HepG2 (cell line): ENCODE measurements around the gene KIF24. TPM values are rescaled to one million over a fixed set of nuclear protein-coding genes. Genes with fewer than 3 reads are reported as not detected.
A peak's percentile ranks its signal among the peaks of the same experiment; 100 is the strongest.

Experiments used
- DNMT1 ChIP-seq: sonication (generic); formaldehyde crosslinking; IDR thresholded peaks from 2 replicates; pipeline ENCODE4 v1.5.1; 2020; ENCODE audit warnings: mild to moderate bottlenecking, missing genetic modification reagents
- HOXA3 ChIP-seq: sonication (generic); formaldehyde crosslinking; IDR thresholded peaks from 2 replicates; pipeline ENCODE4 v1.5.0; 2020; ENCODE audit warnings: missing genetic modification reagents
- HOXA9 ChIP-seq: sonication (generic); formaldehyde crosslinking; IDR thresholded peaks from 2 replicates; pipeline ENCODE4 v1.8.1; 2022; ENCODE audit warnings: missing genetic modification reagents, mild to moderate bottlenecking, moderate library complexity, borderline replicate concordance
- KMT2B ChIP-seq: IDR thresholded peaks from 2 replicates; pipeline ENCODE4 v1.6.1; 2016; ENCODE audit warnings: missing genetic modification reagents, missing compliant biosample characterization
- RFX3 ChIP-seq: IDR thresholded peaks from 2 replicates; pipeline ENCODE4 v1.6.1; 2016; ENCODE audit warnings: missing biosample characterization, missing genetic modification reagents
- RFX5 ChIP-seq: IDR thresholded peaks from 2 replicates; pipeline ENCODE4 v1.6.1; 2011; ENCODE audit warnings: low read depth, low read length, improper control_type of control experiment
- SNAPC2 ChIP-seq: sonication (generic); formaldehyde crosslinking; IDR thresholded peaks from 2 replicates; pipeline ENCODE4 v1.8.1; 2022; ENCODE audit warnings: mild to moderate bottlenecking, missing genetic modification reagents
- SNAPC5 ChIP-seq: sonication (generic); formaldehyde crosslinking; IDR thresholded peaks from 2 replicates; pipeline ENCODE4 v1.8.1; 2023; ENCODE audit warnings: mild to moderate bottlenecking, missing genetic modification reagents, borderline replicate concordance
- SRF ChIP-seq: IDR thresholded peaks from 2 replicates; pipeline ENCODE4 v1.6.1; 2011; ENCODE audit warnings: mild to moderate bottlenecking, low read depth, low read length, moderate library complexity
- TP53 ChIP-seq: sonication (generic); formaldehyde crosslinking; conservative IDR thresholded peaks from 2 replicates; pipeline ENCODE4 v1.4.0; 2020; ENCODE audit warnings: missing genetic modification reagents
- U2AF1 ChIP-seq: fragments of 200-400 bp; formaldehyde crosslinking; optimal IDR thresholded peaks from 2 replicates; pipeline ENCODE3; 2017; ENCODE audit warnings: mild to moderate bottlenecking, low read depth, low read length
- XRCC5 ChIP-seq: fragments of 200-400 bp; formaldehyde crosslinking; optimal IDR thresholded peaks from 2 replicates; pipeline ENCODE3; 2017; ENCODE audit warnings: mild to moderate bottlenecking, low read length
- ZBED4 ChIP-seq: sonication (generic); formaldehyde crosslinking; IDR thresholded peaks from 2 replicates; pipeline ENCODE4 v1.4.0; 2020; ENCODE audit warnings: missing genetic modification reagents, borderline replicate concordance
- ZKSCAN5 ChIP-seq: sonication (generic); formaldehyde crosslinking; IDR thresholded peaks from 2 replicates; pipeline ENCODE4 v1.5.1; 2020; ENCODE audit warnings: mild to moderate bottlenecking, missing genetic modification reagents
- ZNF431 ChIP-seq: sonication (generic); formaldehyde crosslinking; IDR thresholded peaks from 2 replicates; pipeline ENCODE4 v1.9.0; 2022; ENCODE audit warnings: missing genetic modification reagents, low read depth, mild to moderate bottlenecking, borderline replicate concordance
- ZNF772 ChIP-seq: sonication (generic); formaldehyde crosslinking; IDR thresholded peaks from 2 replicates; pipeline ENCODE4 v1.5.0; 2020; ENCODE audit warnings: mild to moderate bottlenecking, missing genetic modification reagents
- polyA plus RNA-seq, 8 experiments: library from polyadenylated mRNA; depleted of rRNA in 3 of 8; stranded (reverse) in 7 of 8; unstranded in 1 of 8; fragments of >200 nt; fragmentation: Illumina TruSeq in 4 of 8; extraction: Trizol in 4 of 8; gene quantifications; 2 replicates each; pipeline versions ENCODE4 v1.2.1 to v1.2.3, GENCODE V29; 2011 to 2016; ENCODE audit warnings: low read depth in 4 of 8, missing spikeins in 1 of 8, mixed read lengths in 1 of 8; ENCODE audit not compliant: insufficient read depth in 1 of 8
- total RNA-seq, 5 experiments: library from RNA; depleted of rRNA; stranded (reverse); fragments of >200 nt; fragmentation: Illumina TruSeq; extraction: Trizol; gene quantifications; 2 replicates each; pipeline ENCODE4 v1.2.3, GENCODE V29; 2016; ENCODE audit warnings: low read depth in 1 of 5
- TF ChIP-seq, protein P1 (sequence below): sonication (generic); formaldehyde crosslinking; IDR thresholded peaks from 2 replicates; pipeline ENCODE4 v1.8.0; 2022; ENCODE audit warnings: missing genetic modification reagents, low read depth, mild to moderate bottlenecking, borderline replicate concordance
- TF ChIP-seq, protein P2 (sequence below): sonication (generic); formaldehyde crosslinking; IDR thresholded peaks from 2 replicates; pipeline ENCODE4 v1.5.1; 2020; ENCODE audit warnings: mild to moderate bottlenecking, missing genetic modification reagents, borderline replicate concordance

Gene KIF24
- total and polyA plus RNA-seq, 2 of the 13 experiments (the other 11 are each of a cell fraction or from before 2014, with no cell fraction given): 1.1 to 3.0 TPM

DNA sequence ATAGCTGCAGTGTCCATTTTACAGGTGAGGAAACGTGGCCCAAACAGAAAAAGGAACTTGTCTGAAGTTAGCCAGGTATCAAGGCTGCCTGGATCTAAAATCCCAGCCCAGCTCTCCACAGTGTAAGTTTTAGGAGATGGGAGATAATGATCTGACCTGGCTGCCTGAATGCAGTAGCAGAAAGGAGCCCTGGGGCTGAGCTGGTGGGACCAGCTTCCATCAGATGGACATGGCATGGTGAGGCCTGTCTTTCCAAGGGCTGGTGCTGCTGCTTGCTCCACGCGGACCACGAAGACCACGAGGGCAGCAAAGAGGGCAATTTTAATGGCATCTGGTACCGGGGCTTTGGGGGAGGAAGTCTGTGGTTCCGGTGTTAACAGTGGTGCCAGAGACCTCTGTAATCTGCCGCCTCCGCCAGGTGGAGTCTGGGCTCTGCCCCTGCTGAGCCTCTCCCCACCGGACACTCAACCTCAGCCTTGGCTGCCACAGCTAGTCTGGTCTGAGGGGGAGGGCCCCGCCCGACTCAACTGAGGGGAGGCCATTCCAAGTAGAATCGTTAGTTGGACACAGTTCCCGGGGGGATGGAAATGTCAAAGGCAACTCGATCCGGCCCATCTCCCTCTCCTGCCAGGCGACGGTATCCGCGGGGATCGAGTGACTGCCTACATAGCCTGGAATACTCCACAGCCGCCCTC, 47.0 kb upstream of the KIF24 start (continued):
- TF ChIP-seq TP53 (CRISPR knock-in tag) (0 out of 2 replicates have a peak, but pooled peaks have one; percentile 1), RFX3 (no peak), SNAPC5 (CRISPR knock-in tag) (no peak), DNMT1 (CRISPR knock-in tag) (no peak; the same call in 1 of the 2 replicates), U2AF1 (no peak), XRCC5 (no peak), SRF (no peak), ZBED4 (CRISPR knock-in tag) (no peak), ZKSCAN5 (CRISPR knock-in tag) (no peak), ZNF772 (CRISPR knock-in tag) (no peak), HOXA9 (no peak; the same call in 1 of the 2 replicates), KMT2B (CRISPR knock-in tag) (no peak), ZNF431 (no peak), SNAPC2 (CRISPR knock-in tag) (no peak), RFX5 (no peak), HOXA3 (CRISPR knock-in tag) (peak; percentile 37; the same call in 1 of the 2 replicates)
- TF ChIP-seq, protein P1, sequence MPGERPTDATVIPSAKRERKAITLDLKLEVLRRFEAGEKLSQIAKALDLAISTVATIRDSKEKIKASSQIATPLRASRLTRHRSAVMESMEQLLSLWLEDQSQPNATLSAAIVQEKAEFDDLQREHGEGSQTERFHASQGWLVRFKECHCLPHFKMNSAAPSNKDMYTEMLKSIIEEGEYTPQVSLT: no peak
- TF ChIP-seq, protein P2, sequence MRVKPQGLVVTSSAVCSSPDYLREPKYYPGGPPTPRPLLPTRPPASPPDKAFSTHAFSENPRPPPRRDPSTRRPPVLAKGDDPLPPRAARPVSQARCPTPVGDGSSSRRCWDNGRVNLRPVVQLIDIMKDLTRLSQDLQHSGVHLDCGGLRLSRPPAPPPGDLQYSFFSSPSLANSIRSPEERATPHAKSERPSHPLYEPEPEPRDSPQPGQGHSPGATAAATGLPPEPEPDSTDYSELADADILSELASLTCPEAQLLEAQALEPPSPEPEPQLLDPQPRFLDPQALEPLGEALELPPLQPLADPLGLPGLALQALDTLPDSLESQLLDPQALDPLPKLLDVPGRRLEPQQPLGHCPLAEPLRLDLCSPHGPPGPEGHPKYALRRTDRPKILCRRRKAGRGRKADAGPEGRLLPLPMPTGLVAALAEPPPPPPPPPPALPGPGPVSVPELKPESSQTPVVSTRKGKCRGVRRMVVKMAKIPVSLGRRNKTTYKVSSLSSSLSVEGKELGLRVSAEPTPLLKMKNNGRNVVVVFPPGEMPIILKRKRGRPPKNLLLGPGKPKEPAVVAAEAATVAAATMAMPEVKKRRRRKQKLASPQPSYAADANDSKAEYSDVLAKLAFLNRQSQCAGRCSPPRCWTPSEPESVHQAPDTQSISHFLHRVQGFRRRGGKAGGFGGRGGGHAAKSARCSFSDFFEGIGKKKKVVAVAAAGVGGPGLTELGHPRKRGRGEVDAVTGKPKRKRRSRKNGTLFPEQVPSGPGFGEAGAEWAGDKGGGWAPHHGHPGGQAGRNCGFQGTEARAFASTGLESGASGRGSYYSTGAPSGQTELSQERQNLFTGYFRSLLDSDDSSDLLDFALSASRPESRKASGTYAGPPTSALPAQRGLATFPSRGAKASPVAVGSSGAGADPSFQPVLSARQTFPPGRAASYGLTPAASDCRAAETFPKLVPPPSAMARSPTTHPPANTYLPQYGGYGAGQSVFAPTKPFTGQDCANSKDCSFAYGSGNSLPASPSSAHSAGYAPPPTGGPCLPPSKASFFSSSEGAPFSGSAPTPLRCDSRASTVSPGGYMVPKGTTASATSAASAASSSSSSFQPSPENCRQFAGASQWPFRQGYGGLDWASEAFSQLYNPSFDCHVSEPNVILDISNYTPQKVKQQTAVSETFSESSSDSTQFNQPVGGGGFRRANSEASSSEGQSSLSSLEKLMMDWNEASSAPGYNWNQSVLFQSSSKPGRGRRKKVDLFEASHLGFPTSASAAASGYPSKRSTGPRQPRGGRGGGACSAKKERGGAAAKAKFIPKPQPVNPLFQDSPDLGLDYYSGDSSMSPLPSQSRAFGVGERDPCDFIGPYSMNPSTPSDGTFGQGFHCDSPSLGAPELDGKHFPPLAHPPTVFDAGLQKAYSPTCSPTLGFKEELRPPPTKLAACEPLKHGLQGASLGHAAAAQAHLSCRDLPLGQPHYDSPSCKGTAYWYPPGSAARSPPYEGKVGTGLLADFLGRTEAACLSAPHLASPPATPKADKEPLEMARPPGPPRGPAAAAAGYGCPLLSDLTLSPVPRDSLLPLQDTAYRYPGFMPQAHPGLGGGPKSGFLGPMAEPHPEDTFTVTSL (CRISPR knock-in tag): 0 out of 2 replicates have a peak, but pooled peaks have one; percentile 1
